ENCODE results near the gene MECP2.
"Not testable (repeated sequence)": the region's sequence is repeated elsewhere in the genome, so short reads cannot be mapped to it uniquely, and the experiment has no call there.

Gene MECP2

GRCh38 chrX:154097589-154098541, at the start of gene MECP2:
MECP2 (minus strand) TSS chrX:154097717.
- H3K27ac Mint-ChIP-seq = peak within 1 kb of the TSS; percentile 97
- peak within 1 kb of the TSS; percentile 98 for H3K4me3 Mint-ChIP-seq
- no peaks in the 10 kb centered on the region for H3K9me3 Mint-ChIP-seq
- peaks cover 5% of the 10 kb centered on the region for H3K27me3 Mint-ChIP-seq (ENCODE audit: low read depth)
- H3K36me3 Mint-ChIP-seq (ENCODE audit: low read depth) = peaks cover 6% of the 10 kb centered on the region
- H3K4me1 Mint-ChIP-seq (ENCODE audit: low read depth) = peaks cover 37% of the 10 kb centered on the region

GRCh38 chrX:154144010-154144409, 46.5 kb upstream of the MECP2 start, which contains the start of gene OPN1LW:
OPN1LW (plus strand) TSS chrX:154144243; CDS start chrX:154144284, 41 bp downstream.
- H3K27ac Mint-ChIP-seq; H3K27me3 Mint-ChIP-seq (ENCODE audit: low read depth); H3K9me3 Mint-ChIP-seq; H3K4me1 Mint-ChIP-seq (ENCODE audit: low read depth); H3K4me3 Mint-ChIP-seq; H3K36me3 Mint-ChIP-seq (ENCODE audit: low read depth): not testable (repeated sequence)

DNA sequence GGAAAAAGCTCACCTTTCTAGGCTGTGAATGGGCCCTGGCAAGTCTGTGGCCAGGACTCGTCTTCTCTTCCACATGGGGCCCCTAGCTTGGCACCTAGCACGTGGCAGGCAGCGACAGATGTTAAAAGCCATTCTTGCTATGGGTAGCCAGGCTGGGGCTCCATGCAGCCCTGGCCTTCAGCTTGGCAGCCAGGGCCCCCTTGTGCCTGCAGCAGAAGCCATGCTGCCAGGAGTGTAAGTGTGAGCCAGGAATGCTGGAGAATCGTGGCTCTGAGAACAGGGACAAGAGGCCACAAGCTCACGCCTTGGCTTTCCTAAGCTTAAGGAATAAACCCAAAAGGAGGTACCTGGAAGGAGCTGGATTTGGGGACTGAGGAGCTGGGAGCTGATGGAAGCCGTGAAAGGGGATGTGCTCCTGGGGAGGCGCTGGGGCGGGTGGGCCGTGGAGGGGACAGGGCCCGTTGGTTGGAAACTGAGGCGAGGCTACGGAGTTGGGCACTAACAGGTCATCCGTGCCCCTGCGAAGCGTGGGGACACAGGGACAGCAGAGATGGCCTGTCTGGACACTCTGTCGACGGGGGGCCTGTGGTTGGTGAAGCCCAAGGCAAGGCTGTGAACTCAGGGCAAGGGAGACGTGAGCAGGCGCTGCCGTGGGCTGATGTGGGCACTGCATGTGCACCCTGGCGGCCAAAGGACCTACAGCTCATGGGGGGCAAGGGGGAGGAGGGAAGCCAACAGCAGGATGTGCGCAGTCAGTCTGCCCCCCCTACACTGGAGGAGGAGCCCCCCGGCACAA, 45.6 kb upstream of the MECP2 start:
- Mint-ChIP-seq H3K9me3 (no peaks in the 10 kb centered on the region), H3K4me3 (no peak overlapping the region), H3K4me1 (ENCODE audit: low read depth) (no peaks in the 10 kb centered on the region), H3K27me3 (ENCODE audit: low read depth) (no peaks in the 10 kb centered on the region), H3K27ac (no peak overlapping the region), H3K36me3 (ENCODE audit: low read depth) (no peaks in the 10 kb centered on the region)

- H3K27ac Mint-ChIP-seq = no peak overlapping the region
- no peak overlapping the region for H3K4me3 Mint-ChIP-seq
Observed at GRCh38 chrX:154142386-154142785, 44.9 kb upstream of the MECP2 start.

GRCh38 chrX:154140742-154141141, 43.2 kb upstream of the MECP2 start:
- Mint-ChIP-seq H3K27me3 (ENCODE audit: low read depth) (no peaks in the 10 kb centered on the region), H3K9me3 (no peaks in the 10 kb centered on the region), H3K36me3 (ENCODE audit: low read depth) (no peaks in the 10 kb centered on the region), H3K27ac (no peak overlapping the region), H3K4me1 (ENCODE audit: low read depth) (peaks cover 6% of the 10 kb centered on the region), H3K4me3 (no peak overlapping the region)

More at GRCh38 chrX:154142386-154142785, 44.9 kb upstream of the MECP2 start:
- no peaks in the 10 kb centered on the region for H3K27me3 Mint-ChIP-seq (ENCODE audit: low read depth)
- no peaks in the 10 kb centered on the region for H3K36me3 Mint-ChIP-seq (ENCODE audit: low read depth)
- no peaks in the 10 kb centered on the region for H3K4me1 Mint-ChIP-seq (ENCODE audit: low read depth)
- H3K9me3 Mint-ChIP-seq = no peaks in the 10 kb centered on the region

- Mint-ChIP-seq H3K4me1 (ENCODE audit: low read depth) (peaks cover 9% of the 10 kb centered on the region), H3K36me3 (ENCODE audit: low read depth) (no peaks in the 10 kb centered on the region), H3K27ac (no peak overlapping the region), H3K4me3 (no peak overlapping the region), H3K9me3 (no peaks in the 10 kb centered on the region), H3K27me3 (ENCODE audit: low read depth) (no peaks in the 10 kb centered on the region)
Observed at GRCh38 chrX:154140206-154140605, 42.7 kb upstream of the MECP2 start.

DNA sequence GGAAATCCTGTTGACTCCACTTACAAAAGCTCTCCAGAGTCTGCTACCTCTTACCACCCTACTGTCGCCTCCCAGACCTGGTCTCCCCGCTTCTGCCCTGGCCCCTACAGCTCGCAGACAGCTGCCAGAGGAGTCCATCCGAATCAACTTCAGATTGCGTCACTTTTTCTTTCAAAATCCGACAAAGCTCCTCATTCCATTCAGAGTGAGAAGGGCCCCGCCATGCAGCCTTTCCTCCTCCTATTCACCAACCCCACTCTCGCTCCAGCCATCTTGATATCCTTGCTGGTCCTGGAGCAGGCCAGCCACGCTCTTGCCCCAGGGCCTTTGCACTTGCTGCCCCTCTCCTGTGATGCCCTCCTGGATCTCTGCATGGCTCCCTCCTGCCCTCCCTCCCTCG, 41.3 kb upstream of the MECP2 start:
- H3K27me3 Mint-ChIP-seq (ENCODE audit: low read depth) = no peaks in the 10 kb centered on the region
- H3K36me3 Mint-ChIP-seq (ENCODE audit: low read depth) = no peaks in the 10 kb centered on the region
- H3K4me1 Mint-ChIP-seq (ENCODE audit: low read depth) = peaks cover 13% of the 10 kb centered on the region
- no peak overlapping the region for H3K27ac Mint-ChIP-seq
- H3K4me3 Mint-ChIP-seq = no peak overlapping the region
- H3K9me3 Mint-ChIP-seq = no peaks in the 10 kb centered on the region

- Mint-ChIP-seq H3K27me3 (ENCODE audit: low read depth) (no peaks in the 10 kb centered on the region), H3K4me1 (ENCODE audit: low read depth) (peaks cover 13% of the 10 kb centered on the region), H3K9me3 (no peaks in the 10 kb centered on the region), H3K27ac (peak overlapping the region; percentile 93), H3K36me3 (ENCODE audit: low read depth) (no peaks in the 10 kb centered on the region), H3K4me3 (peak overlapping the region; percentile 79)
Observed at GRCh38 chrX:154136627-154137161, 39.2 kb upstream of the MECP2 start.

DNA sequence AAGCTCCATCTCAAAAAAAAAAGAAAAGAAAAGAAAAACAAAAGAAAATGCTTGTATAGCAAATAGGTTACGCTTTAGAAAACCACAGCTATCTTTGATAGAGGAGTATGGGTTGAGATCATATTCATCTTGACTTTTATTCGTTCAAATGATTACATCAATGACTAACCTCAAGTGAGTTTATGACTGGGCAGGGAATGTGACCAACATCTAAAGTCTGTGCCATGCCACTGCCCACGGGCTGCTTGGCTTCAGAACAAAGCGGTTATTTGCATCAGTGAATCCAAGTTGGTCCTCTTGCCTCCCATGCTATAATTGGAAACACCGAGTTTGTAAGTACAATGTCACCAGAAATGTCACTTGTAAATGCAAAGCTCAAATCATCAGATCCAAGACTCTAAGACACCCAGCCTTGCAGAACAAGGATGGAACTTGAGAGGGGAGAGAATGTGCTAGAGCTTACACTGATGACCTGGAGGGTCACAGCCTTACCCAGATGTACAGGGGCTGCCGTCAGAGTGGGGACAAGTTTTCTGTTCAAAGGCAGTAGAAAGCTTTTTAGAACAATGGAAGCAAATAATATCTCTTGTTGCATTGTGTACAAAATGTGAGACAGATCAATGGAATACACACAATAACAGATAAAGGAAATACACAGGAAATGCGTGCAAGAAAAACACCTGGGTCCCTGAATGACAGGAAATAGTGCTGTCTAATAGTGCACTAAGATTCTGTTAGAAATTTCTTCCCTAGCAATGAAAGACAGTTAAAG, 38.1 kb upstream of the MECP2 start:
- no peaks in the 10 kb centered on the region for H3K36me3 Mint-ChIP-seq (ENCODE audit: low read depth)
- H3K4me1 Mint-ChIP-seq (ENCODE audit: low read depth) = peaks cover 13% of the 10 kb centered on the region
- H3K27ac Mint-ChIP-seq = peak overlapping the region; percentile 93
- H3K4me3 Mint-ChIP-seq = peak overlapping the region; percentile 79
- no peaks in the 10 kb centered on the region for H3K27me3 Mint-ChIP-seq (ENCODE audit: low read depth)
- no peaks in the 10 kb centered on the region for H3K9me3 Mint-ChIP-seq

- no peak overlapping the region for H3K27ac Mint-ChIP-seq
- peaks cover 13% of the 10 kb centered on the region for H3K4me1 Mint-ChIP-seq (ENCODE audit: low read depth)
- no peak overlapping the region for H3K4me3 Mint-ChIP-seq
- H3K9me3 Mint-ChIP-seq = no peaks in the 10 kb centered on the region
- no peaks in the 10 kb centered on the region for H3K36me3 Mint-ChIP-seq (ENCODE audit: low read depth)
- H3K27me3 Mint-ChIP-seq (ENCODE audit: low read depth) = no peaks in the 10 kb centered on the region
Observed at GRCh38 chrX:154132366-154132765, 34.8 kb upstream of the MECP2 start.

- Mint-ChIP-seq H3K4me3 (no peak overlapping the region), H3K27me3 (ENCODE audit: low read depth) (no peaks in the 10 kb centered on the region), H3K27ac (no peak overlapping the region), H3K4me1 (ENCODE audit: low read depth) (peaks cover 13% of the 10 kb centered on the region), H3K36me3 (ENCODE audit: low read depth) (no peaks in the 10 kb centered on the region), H3K9me3 (no peaks in the 10 kb centered on the region)
Observed at GRCh38 chrX:154131955-154132354, 34.4 kb upstream of the MECP2 start.

DNA sequence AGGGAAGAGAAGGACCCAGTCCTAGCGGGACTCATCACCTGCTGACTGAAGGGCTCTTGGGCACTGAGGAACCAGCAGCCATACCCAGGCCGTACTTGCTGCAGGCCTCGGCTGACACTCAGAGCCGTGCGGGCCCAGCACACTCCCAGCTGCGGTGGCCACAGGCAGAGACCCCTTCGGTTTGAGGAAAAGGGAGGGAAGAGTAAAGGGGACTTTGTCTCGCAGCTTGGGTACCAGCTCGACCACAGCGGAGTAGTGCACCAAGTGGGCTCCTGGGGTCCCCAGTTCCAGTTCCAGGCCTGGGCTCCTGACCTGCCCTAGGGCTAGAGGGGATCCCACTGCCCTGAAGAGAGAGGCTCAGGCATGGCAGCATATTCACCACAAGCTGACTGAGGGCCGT, 28.6 kb upstream of the MECP2 start:
- Mint-ChIP-seq H3K27me3 (ENCODE audit: low read depth) (no peaks in the 10 kb centered on the region), H3K27ac (no peak overlapping the region), H3K36me3 (ENCODE audit: low read depth) (no peaks in the 10 kb centered on the region), H3K4me1 (ENCODE audit: low read depth) (peaks cover 14% of the 10 kb centered on the region), H3K4me3 (no peak overlapping the region), H3K9me3 (no peaks in the 10 kb centered on the region)

DNA sequence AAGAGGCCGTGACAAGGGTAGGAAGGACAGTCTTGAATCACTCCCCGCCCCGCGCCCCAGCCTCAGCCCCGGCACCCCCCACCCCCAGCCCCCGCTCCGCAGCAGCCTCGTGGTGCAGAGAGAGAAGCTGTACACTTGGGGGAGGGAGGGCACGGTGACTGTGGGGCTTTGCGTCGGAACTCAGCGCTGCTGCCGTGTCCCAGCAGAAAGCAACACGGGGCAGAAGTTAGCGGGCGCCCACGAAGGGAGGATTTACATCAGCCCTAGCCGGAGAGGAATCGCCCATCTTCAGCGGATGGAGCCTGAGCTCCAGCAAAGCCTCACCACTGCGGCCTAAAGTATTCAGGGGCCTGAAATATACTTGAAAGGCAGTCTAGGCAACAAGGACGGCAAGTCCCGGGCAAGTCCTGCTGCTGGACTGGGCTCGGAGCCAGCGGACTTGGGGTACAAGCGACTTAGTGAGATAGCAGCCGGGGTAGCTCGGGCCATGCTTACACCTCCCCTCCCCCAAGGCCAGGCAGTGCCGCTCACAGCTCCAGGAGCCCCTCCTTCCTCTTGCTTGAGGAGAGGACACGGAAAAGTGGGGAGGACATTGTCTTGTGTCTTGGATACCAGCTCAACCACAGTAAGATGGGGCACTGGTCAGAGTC, 28.0 kb upstream of the MECP2 start:
- H3K9me3 Mint-ChIP-seq = no peaks in the 10 kb centered on the region
- no peak overlapping the region for H3K4me3 Mint-ChIP-seq
- peaks cover 14% of the 10 kb centered on the region for H3K4me1 Mint-ChIP-seq (ENCODE audit: low read depth)
- no peaks in the 10 kb centered on the region for H3K27me3 Mint-ChIP-seq (ENCODE audit: low read depth)
- H3K36me3 Mint-ChIP-seq (ENCODE audit: low read depth) = no peaks in the 10 kb centered on the region
- no peak overlapping the region for H3K27ac Mint-ChIP-seq

Data from T-helper 1 cell treated with Interleukin-12 subunit alpha and Interleukin-12 subunit beta and Interleukin-4 antibody, amounts not matched to agents 30 μg/mL and 1 μg/mL, for 36 hours (primary cell).